ENCODE measurements around the gene S100A10.
A peak's percentile ranks its signal among the peaks of the same experiment; 100 is the strongest.

S100A10 gene

DNA sequence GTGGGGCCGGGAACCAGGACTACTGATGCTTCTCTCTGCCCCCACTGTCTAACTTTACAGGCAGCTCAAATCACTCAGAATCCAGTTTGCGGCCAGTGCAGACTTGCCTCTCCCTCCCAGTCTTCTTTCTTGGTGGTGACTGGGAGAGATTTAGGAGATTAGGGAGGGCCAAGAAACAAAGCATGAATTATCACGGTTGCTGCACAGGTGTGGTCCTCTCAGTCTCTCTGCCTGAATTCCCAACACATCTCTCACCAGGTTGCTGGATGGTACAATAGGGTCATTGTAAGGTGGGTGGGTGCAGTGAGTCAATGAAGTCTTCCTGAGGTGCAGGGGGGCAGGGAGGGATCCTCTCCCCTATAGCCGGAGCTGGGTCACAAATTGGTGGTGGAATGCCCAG, 30.6 kb upstream of the S100A10 start:
- no peak overlapping the region for H3K27ac Mint-ChIP-seq
- no peak overlapping the region for H3K4me3 Mint-ChIP-seq
- H3K27me3 Mint-ChIP-seq: peaks cover 26 to 39% of the 10 kb centered on the region in 2 donors
- ATAC-seq (replicated peaks) (no peak), DNase-seq (no peak)
- H3K9me3 Mint-ChIP-seq: no peaks in the 10 kb centered on the region
- peaks cover 0 to 4% of the 10 kb centered on the region in 2 donors for H3K36me3 Mint-ChIP-seq
- H3K4me1 Mint-ChIP-seq: no peaks in the 10 kb centered on the region

DNA sequence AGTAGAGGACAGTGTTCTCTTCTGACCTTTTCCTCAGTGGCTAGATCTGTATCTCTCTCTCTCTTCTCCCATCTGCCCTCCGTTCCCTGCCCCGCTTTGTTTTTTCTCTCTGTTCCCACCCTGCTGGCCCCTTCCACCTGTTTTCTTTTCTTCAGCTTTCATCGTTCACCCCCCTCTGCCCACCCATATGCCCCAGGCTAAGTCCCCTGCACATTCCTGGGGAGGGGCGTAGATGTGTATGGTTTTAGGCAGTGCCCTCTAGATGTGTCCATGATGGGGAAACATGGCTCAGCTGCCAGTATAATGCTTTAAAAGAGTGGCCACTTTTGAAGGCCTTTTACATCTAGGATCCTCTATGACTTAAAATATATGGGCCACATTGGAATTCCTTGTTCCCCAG, 29.6 kb upstream of the S100A10 start:
- no peaks in the 10 kb centered on the region for H3K9me3 Mint-ChIP-seq
- H3K27me3 Mint-ChIP-seq: peaks cover 26 to 39% of the 10 kb centered on the region in 2 donors
- H3K27ac Mint-ChIP-seq: no peak overlapping the region
- no peak for DNase-seq
- no peaks in the 10 kb centered on the region for H3K36me3 Mint-ChIP-seq
- no peak overlapping the region for H3K4me3 Mint-ChIP-seq
- ATAC-seq (replicated peaks): no peak
- no peaks in the 10 kb centered on the region for H3K4me1 Mint-ChIP-seq

DNA sequence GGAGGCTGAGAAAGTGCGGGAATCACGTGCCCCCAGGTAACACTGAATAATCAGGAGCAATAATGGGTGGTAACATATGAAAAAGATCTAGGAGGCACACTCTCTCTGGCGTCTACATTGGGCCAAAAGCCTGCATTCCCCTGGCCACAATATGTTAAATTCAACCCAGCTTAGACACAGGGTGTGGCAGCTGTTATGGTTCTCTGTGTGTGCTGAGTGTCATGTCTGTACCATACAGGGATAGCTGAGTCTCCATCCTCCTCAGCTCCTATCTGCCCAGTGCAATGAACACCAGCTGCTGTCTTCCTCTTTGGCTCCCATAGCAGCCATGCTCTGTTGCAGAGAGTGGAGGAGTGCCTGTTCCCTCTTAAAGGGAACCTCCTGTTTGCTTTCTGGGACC, 28.8 kb upstream of the S100A10 start:
- peaks cover 31 to 45% of the 10 kb centered on the region in 2 donors for H3K27me3 Mint-ChIP-seq
- DNase-seq (no peak), ATAC-seq (replicated peaks) (no peak)
- H3K36me3 Mint-ChIP-seq: no peaks in the 10 kb centered on the region
- no peaks in the 10 kb centered on the region for H3K9me3 Mint-ChIP-seq
- no peak overlapping the region for H3K4me3 Mint-ChIP-seq
- no peak overlapping the region for H3K27ac Mint-ChIP-seq
- no peaks in the 10 kb centered on the region for H3K4me1 Mint-ChIP-seq

DNA sequence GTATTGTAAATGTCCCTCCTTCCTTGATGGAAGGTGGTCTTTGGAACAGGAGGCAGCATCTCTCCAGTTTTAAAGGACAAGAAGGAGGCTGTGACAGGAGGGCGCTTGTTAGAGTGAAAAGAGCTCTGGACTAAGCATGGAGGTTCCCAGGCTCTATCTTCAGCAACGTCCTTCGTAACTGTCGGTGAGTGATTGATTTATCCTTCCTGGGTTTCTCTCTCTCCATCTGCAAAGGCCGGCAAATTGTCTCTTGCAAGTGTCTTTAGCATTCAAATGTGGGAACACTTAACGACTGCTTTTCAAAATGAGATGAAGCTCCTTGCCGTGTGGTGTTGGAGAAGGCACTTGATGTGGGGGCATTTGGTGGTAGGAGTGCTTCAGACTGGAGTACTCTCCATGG, 27.9 kb upstream of the S100A10 start:
- H3K36me3 Mint-ChIP-seq: no peaks in the 10 kb centered on the region
- H3K27ac Mint-ChIP-seq: no peak overlapping the region
- H3K9me3 Mint-ChIP-seq: no peaks in the 10 kb centered on the region
- no peak overlapping the region for H3K4me3 Mint-ChIP-seq
- H3K4me1 Mint-ChIP-seq: no peaks in the 10 kb centered on the region
- DNase-seq: no peak
- peaks cover 38 to 46% of the 10 kb centered on the region in 2 donors for H3K27me3 Mint-ChIP-seq
- ATAC-seq (replicated peaks): no peak

DNA sequence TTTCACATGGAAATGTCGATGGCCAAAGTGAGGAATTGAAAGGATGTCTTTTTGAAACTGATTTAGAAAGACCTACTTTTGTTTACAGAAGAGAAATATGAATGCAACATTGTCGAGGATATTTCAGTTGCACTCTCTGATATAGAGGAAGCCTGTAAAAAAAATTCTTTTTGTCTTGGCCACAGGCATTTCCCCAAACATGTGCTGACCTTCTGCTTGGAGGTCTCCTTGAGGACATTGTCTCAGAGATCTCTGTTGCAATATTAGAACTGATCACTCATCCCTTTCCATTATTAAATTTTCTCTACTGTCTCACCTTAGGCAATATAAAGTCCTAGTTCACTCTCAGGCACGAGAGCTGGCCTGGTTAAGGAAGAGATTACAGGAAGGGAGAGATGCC, 27.2 kb upstream of the S100A10 start:
- H3K36me3 Mint-ChIP-seq: no peaks in the 10 kb centered on the region
- H3K27me3 Mint-ChIP-seq: peaks cover 37 to 48% of the 10 kb centered on the region in 2 donors
- no peaks in the 10 kb centered on the region for H3K9me3 Mint-ChIP-seq
- H3K4me3 Mint-ChIP-seq: no peak overlapping the region
- ATAC-seq (replicated peaks) (no peak), DNase-seq (no peak)
- H3K27ac Mint-ChIP-seq: no peak overlapping the region
- no peaks in the 10 kb centered on the region for H3K4me1 Mint-ChIP-seq

DNA sequence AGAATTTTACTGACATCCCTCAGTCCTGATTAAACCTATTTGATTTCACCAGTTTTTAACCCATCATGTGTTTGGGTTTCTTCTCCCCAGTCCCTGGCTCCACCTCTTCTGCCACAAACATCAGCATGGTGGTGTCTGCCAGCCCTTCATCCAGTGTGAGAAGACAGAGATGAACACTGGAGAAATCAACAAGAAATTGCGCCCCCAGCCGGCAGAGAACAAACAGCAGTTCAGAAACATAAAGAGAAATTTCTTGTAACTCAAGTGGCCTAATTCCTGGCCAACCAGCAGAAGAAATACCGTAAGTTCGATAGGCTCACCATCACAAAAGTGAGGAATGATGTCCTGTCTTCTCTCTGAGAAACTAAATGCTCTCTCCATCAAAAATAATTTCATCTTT, 24.9 kb upstream of the S100A10 start:
- no peaks in the 10 kb centered on the region for H3K36me3 Mint-ChIP-seq
- DNase-seq (no peak), ATAC-seq (replicated peaks) (no peak)
- no peak overlapping the region for H3K27ac Mint-ChIP-seq
- no peak overlapping the region for H3K4me3 Mint-ChIP-seq
- H3K27me3 Mint-ChIP-seq: peaks cover 47 to 62% of the 10 kb centered on the region in 2 donors
- no peaks in the 10 kb centered on the region for H3K9me3 Mint-ChIP-seq
- peaks cover 0 to 4% of the 10 kb centered on the region in 2 donors for H3K4me1 Mint-ChIP-seq

DNA sequence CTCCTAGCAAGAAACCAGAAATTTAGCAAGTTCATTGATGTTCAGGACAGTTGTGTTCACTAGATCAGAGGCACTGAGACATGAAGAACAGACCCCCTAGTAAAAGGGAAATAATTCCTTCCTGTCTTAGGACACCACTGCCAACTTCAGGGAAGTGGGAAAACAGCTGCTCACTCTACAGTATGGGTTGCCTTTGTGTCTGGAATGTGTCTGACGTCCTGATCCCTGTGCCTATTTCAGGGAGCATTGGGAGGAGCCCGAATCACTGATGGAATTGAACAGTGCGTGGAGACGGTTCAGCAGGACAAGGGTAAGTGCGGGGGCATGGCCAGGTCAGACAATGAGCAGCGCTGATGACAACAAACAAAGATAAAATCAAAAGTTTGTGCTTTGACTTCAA, 22.1 kb upstream of the S100A10 start:
- Mint-ChIP-seq H3K27ac (no peak overlapping the region), H3K36me3 (no peaks in the 10 kb centered on the region), H3K4me1 (peaks cover 0 to 4% of the 10 kb centered on the region in 2 donors), H3K4me3 (no peak overlapping the region), H3K27me3 (peaks cover 46 to 65% of the 10 kb centered on the region in 2 donors), H3K9me3 (no peaks in the 10 kb centered on the region)
- DNase-seq (no peak), ATAC-seq (replicated peaks) (no peak)

DNA sequence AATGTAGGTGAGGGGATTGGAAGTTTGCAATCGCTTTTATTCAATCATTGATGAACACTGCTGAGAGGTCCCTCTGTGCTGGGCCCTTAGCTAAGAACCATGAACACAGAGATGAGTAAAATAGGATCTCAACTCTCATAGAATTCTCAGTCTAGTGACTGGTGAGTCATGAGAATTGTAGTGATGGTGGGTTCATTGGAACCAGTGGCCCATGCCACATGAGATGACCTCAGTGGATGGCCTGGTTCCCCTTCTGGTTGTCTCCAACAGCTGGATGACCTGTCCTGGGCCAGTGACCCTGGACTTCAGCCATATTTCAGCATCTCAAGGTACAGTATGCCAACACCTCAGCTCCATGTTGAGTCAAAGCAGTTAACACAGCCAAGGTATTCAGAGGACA, 21.3 kb upstream of the S100A10 start:
- no peak overlapping the region for H3K4me3 Mint-ChIP-seq

DNA sequence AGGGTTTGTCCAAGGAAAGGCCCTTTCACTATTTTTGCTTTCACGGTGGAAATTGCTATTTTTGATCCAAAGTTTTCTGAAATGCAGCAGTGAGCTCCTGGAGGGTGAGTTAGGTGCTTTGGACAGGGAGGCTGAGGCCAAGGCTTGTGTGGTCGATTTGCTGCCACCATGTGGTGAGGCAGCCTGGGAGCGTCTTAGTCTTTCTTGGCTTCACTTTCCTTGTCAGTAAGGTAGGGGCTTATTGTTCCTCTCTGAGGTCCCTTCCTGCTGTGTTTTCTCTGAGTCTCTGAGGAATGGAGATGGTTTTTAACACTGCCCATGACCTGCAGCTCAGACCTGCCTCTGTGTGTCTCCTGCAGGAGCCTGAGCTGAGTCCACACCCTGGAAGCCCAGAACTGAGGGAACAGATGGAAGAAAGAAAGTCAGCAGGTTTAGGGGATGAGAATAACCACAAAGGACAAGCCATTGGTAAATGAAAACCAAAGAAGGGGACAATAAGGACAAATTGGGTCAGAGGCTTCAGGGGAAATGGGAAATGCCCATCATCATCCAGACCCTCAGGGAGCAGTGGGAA, 20.1 kb upstream of the S100A10 start:
- no peaks in the 10 kb centered on the region for H3K36me3 Mint-ChIP-seq
- no peak for DNase-seq
- no peak overlapping the region for H3K4me3 Mint-ChIP-seq
- peak in 1 of 2 donors; percentile 42 for ATAC-seq (replicated peaks)
- H3K27ac Mint-ChIP-seq: no peak overlapping the region
- peaks cover 0 to 4% of the 10 kb centered on the region in 2 donors for H3K4me1 Mint-ChIP-seq
- no peaks in the 10 kb centered on the region for H3K9me3 Mint-ChIP-seq
- peaks cover 44 to 56% of the 10 kb centered on the region in 2 donors for H3K27me3 Mint-ChIP-seq

More for the DNA sequence above, 21.3 kb upstream of the S100A10 start:
- H3K4me1 Mint-ChIP-seq: peaks cover 0 to 4% of the 10 kb centered on the region in 2 donors
- no peaks in the 10 kb centered on the region for H3K9me3 Mint-ChIP-seq
- ATAC-seq (replicated peaks) (peak; percentile 49 to 65), DNase-seq (no peak)
- peaks cover 40 to 57% of the 10 kb centered on the region in 2 donors for H3K27me3 Mint-ChIP-seq
- no peak overlapping the region for H3K27ac Mint-ChIP-seq
- no peaks in the 10 kb centered on the region for H3K36me3 Mint-ChIP-seq

DNA sequence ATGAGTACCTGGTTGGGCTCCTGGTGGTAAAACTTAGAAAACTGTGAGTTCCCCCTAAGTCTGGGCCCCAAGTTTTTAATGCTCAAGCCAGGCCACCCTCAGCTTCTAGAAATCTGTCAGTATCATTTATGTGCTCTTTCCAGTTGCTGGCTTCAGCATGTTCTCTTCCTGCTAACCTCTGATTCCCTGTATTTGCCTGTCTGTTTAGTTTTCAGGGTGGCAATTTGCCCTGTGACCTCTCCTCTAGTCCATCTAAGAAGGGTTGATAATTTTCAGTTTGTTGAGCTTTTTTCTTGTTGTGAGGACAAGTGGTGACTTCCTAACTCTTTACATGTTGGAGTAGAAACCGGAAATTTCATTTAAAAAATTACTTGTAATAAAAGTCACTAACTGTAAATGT, 16.0 kb upstream of the S100A10 start:
- ATAC-seq (replicated peaks) (no peak), DNase-seq (no peak)
- peaks cover 0 to 6% of the 10 kb centered on the region in 2 donors for H3K4me1 Mint-ChIP-seq
- no peak overlapping the region for H3K4me3 Mint-ChIP-seq
- no peaks in the 10 kb centered on the region for H3K9me3 Mint-ChIP-seq
- H3K27ac Mint-ChIP-seq: no peak overlapping the region
- no peaks in the 10 kb centered on the region for H3K36me3 Mint-ChIP-seq
- peaks cover 31 to 65% of the 10 kb centered on the region in 2 donors for H3K27me3 Mint-ChIP-seq

DNA sequence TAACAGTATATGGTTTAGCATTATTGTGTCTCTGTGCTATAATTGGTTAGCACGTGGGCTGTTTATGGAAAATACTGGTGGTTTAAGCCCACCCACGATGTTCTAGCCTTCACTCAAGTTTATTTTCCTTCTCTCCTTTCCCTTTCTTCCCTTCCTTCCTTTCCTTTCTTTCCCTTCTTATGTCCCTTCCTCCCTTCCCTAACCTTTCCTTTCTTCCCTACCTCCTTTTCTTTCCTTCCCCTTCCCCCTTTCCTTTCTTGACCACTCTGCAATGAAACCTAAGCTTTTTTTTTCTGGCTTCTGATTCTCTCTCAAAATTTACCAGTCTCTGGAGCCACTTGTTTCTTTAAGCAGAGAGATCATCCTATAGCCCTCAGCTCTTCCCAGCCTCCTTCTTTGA, 13.4 kb upstream of the S100A10 start:
- Mint-ChIP-seq H3K4me3 (no peak overlapping the region), H3K27me3 (peaks cover 27 to 59% of the 10 kb centered on the region in 2 donors), H3K36me3 (no peaks in the 10 kb centered on the region), H3K4me1 (peaks cover 0 to 2% of the 10 kb centered on the region in 2 donors), H3K9me3 (no peaks in the 10 kb centered on the region), H3K27ac (no peak overlapping the region)
- ATAC-seq (replicated peaks): no peak
- DNase-seq: no peak

DNA sequence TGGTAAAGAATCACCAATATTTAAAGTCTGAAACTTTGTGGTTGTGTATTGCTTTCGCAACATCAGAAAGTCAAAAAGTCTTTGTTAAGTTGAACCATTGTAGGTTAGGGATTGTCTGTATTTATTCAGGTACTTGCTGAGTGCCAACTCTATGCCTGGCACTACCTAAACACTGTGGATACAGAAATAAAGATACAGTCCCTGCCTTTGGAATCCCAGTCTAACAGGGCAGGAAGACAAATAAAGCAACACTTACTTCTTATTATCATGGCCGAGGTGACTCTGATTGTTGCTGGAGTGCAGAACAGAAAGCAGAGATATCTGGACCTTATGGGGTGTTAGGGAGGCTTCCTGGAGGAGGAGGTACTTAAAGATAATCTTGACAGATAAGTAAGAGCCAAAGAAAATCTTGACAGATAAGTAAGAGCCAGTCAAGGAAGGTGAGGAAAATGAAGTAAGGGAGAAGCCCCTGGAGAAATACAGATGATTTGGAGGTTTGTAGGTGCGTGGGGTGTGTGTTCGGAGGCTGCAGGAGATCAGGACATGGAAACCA, 11.8 kb upstream of the S100A10 start:
- DNase-seq (no peak), ATAC-seq (replicated peaks) (no peak)
- no peak overlapping the region for H3K4me3 Mint-ChIP-seq
- H3K4me1 Mint-ChIP-seq: peaks cover 6% of the 10 kb centered on the region in 2 donors
- H3K27me3 Mint-ChIP-seq: peaks cover 30 to 62% of the 10 kb centered on the region in 2 donors
- no peak overlapping the region for H3K27ac Mint-ChIP-seq
- H3K9me3 Mint-ChIP-seq: no peaks in the 10 kb centered on the region
- H3K36me3 Mint-ChIP-seq: no peaks in the 10 kb centered on the region

DNA sequence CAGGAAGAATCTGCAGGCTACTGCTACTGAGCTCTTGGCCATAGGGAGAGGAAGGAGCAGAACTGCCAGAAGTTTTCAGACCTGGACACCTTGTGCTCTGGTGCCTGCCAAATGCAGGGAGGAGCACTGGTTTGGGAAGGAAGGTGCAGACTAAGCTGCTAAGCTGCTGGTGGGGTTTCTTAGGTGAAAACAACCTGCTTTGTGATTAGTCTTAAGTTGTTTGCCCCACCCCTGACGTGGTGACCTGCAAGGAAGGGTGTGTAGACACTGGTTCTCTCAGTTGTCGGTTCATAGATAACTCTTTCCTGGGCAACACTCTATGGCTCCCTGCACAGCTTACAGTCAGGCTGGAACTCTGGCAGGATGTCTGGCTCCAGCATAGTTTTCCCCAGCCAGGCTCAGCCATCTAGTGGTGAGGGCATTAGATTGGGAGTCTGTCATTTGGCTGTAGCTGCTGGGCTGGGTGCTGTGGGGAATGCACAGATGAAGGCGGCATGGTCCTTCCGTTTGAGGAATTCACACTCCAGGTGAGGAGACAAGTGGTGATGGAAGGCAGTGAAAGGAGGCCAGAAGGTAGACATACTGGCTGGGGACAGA, 10.3 kb upstream of the S100A10 start:
- ATAC-seq (replicated peaks) (no peak), DNase-seq (no peak)
- no peak overlapping the region for H3K4me3 Mint-ChIP-seq
- H3K9me3 Mint-ChIP-seq: no peaks in the 10 kb centered on the region
- peaks cover 30 to 63% of the 10 kb centered on the region in 2 donors for H3K27me3 Mint-ChIP-seq
- H3K36me3 Mint-ChIP-seq: no peaks in the 10 kb centered on the region
- H3K4me1 Mint-ChIP-seq: peaks cover 6% of the 10 kb centered on the region in 2 donors
- no peak overlapping the region for H3K27ac Mint-ChIP-seq

DNA sequence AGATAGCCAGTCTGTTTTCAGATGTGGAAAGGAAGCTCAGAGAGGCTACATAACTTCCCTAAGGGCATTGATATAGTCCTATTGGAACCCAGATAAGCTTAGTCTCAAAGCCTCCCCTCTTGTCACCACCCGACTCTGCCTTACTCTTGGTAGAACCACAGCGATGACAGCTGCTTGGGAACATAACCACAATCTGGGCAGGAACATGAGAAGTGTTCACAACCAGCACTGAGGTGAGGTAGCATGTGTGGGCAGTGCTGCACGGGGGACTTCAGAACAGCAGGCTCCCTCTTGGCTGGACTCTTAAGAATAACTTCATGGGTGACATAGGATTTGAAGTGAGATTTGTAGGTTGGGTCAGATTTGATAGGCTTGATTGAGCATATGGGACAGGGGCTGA, 9.3 kb upstream of the S100A10 start:
- no peak for ATAC-seq (replicated peaks)
- peaks cover 6% of the 10 kb centered on the region in 2 donors for H3K4me1 Mint-ChIP-seq
- H3K36me3 Mint-ChIP-seq: no peaks in the 10 kb centered on the region
- no peak for DNase-seq
- no peak overlapping the region for H3K27ac Mint-ChIP-seq
- H3K27me3 Mint-ChIP-seq: peaks cover 30 to 56% of the 10 kb centered on the region in 2 donors
- H3K9me3 Mint-ChIP-seq: no peaks in the 10 kb centered on the region
- H3K4me3 Mint-ChIP-seq: no peak overlapping the region

Data from stimulated activated naive B cell treated with anti-CD40 and anti-IgM and Interleukin-4, amounts not matched to agents 10 μg/mL and 1 μg/mL and 100 μg/mL, for 72 hours (primary cell).